Effector memory CD4-positive, alpha-beta T cell (primary cell): ENCODE data around the gene TWIST2.

ENCODE experiments used
- DNase-seq, 3 donors: peaks; one replicate each; pipeline ENCODE4 v3.0.0-alpha.2; 2020
- H3K27ac ChIP-seq: 2 replicates; pipeline ENCODE4 v1.7.0; 2013; ENCODE audit warnings: mild to moderate bottlenecking, low read length, moderate library complexity; ENCODE audit not compliant: insufficient read depth, poor library complexity, severe bottlenecking
- H3K27me3 ChIP-seq: replicated peaks from 2 replicates; pipeline ENCODE4 v1.7.0; 2013; ENCODE audit warnings: mild to moderate bottlenecking, low read length; ENCODE audit not compliant: insufficient read depth, control insufficient read depth, poor library complexity, severe bottlenecking
- H3K36me3 ChIP-seq: 2 replicates; pipeline ENCODE4 v1.7.0; 2013; ENCODE audit warnings: mild to moderate bottlenecking, low read length, moderate library complexity; ENCODE audit not compliant: control insufficient read depth, insufficient read depth
- H3K4me1 ChIP-seq: 2 replicates; pipeline ENCODE4 v1.7.0; 2013; ENCODE audit warnings: low read length, mild to moderate bottlenecking; ENCODE audit not compliant: control insufficient read depth, insufficient read depth, poor library complexity, severe bottlenecking
- H3K4me3 ChIP-seq: 2 replicates; pipeline ENCODE4 v1.7.0; 2013; ENCODE audit warnings: low read length, low read depth, mild to moderate bottlenecking; ENCODE audit not compliant: insufficient read depth, poor library complexity, severe bottlenecking
- H3K9me3 ChIP-seq: 2 replicates; pipeline ENCODE4 v1.7.0; 2013; ENCODE audit warnings: mild to moderate bottlenecking, low read length, moderate library complexity; ENCODE audit not compliant: control insufficient read depth

TWIST2 gene

DNA sequence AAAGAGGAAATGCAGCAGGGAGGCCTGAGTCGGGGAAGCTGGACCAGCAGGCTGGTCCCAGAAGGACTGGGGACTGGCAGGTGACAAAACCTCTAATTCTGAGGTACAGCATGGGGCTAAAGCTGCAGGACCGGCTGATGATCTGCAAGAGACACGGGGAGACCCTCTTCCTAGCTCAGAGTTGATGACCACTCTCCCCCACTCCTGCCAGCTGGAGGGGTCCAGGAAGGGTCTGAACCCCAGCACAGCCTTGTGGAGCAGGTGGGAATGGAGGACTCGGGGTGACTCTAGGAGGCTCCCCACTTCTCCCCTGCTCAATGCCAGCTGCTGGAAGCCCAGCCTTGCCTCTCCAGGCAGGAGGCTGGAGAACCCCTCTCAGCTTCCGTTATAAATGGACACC, 67.7 kb downstream of the TWIST2 start:
- Histone ChIP-seq H3K9me3 (no peaks in the 10 kb centered on the region), H3K4me3 (no peak overlapping the region), H3K36me3 (no peaks in the 10 kb centered on the region), H3K27ac (no peak overlapping the region), H3K4me1 (no peaks in the 10 kb centered on the region), H3K27me3 (no peaks in the 10 kb centered on the region)
- no peak for DNase-seq

GRCh38 chr2:238916176-238916874, 68.4 kb downstream of the TWIST2 start:
- Histone ChIP-seq H3K4me3 (no peak overlapping the region), H3K27ac (no peak overlapping the region), H3K9me3 (no peaks in the 10 kb centered on the region), H3K27me3 (no peaks in the 10 kb centered on the region), H3K4me1 (no peaks in the 10 kb centered on the region), H3K36me3 (no peaks in the 10 kb centered on the region)
- no peak for DNase-seq

DNA sequence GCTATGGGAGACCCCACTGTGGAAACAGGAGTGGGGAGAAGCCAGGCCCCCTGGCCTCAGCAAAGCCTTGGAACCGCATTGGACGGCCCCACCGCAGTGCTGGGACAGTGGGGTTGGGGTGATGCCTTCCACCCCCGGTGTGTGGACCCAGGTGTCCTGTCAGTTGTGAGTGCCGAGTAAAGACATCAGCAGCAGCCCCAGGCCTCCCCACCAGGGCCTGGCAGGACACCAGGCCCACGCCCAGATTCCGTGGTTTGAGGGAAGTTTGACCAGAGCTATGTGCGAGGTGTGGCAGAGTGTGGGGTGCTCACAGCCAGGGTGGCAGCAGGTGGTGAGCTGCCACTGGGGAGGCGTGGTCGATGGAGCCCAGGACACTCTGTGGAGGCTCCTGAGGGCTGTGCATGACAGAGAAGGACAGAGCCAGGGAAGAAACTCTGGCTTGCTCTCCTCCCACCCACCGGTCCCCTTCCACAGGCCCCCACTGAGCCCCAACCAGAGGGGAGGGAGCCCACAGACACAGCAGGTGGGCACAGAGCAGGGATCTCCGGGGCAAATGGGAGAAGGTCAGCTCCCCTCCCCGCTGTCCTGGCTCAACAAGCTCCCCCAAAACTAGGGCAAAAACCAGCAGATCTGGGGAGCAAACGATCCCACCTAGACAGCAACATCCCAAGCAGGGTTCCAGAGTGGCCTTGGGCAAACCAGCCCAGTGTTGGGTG, 69.1 kb downstream of the TWIST2 start:
- Histone ChIP-seq H3K36me3 (no peaks in the 10 kb centered on the region), H3K27ac (no peak overlapping the region), H3K9me3 (no peaks in the 10 kb centered on the region), H3K27me3 (peaks cover under 1% of the 10 kb centered on the region), H3K4me1 (no peaks in the 10 kb centered on the region), H3K4me3 (no peak overlapping the region)
- DNase-seq, result no peak

DNA sequence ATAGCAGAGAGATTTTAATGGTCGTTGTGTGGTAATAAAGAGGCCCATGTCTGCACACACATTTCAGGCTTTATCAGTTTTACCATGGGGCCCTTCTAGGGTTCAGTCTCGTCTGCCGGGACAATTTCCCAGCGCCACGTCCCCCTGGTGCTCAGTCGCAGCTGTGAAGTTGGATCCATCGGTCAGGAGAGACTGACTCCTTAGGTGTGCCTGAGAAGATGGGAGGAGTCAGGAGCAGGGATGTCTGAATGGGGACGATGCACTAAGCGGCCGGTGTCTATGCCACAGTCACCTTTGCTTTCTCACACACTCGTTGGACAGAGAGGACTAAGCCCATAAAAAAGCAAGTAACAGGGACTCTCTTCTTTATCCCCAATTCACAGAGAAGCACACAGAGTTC, 71.4 kb downstream of the TWIST2 start:
- Histone ChIP-seq H3K4me1 (no peaks in the 10 kb centered on the region), H3K27ac (no peak overlapping the region), H3K27me3 (peaks cover 2% of the 10 kb centered on the region), H3K36me3 (no peaks in the 10 kb centered on the region), H3K9me3 (no peaks in the 10 kb centered on the region), H3K4me3 (no peak overlapping the region)
- no peak for DNase-seq

- Histone ChIP-seq H3K36me3 (no peaks in the 10 kb centered on the region), H3K27me3 (peaks cover 2% of the 10 kb centered on the region)
Measured at GRCh38 chr2:238920053-238920452, 72.2 kb downstream of the TWIST2 start.

GRCh38 chr2:238920601-238921001, 72.7 kb downstream of the TWIST2 start:
- no peak for DNase-seq

More at GRCh38 chr2:238920053-238920452, 72.2 kb downstream of the TWIST2 start:
- no peak overlapping the region for H3K27ac ChIP-seq
- H3K9me3 ChIP-seq, result no peaks in the 10 kb centered on the region
- no peaks in the 10 kb centered on the region for H3K4me1 ChIP-seq
- H3K4me3 ChIP-seq, result no peak overlapping the region
- DNase-seq, result no peak

DNA sequence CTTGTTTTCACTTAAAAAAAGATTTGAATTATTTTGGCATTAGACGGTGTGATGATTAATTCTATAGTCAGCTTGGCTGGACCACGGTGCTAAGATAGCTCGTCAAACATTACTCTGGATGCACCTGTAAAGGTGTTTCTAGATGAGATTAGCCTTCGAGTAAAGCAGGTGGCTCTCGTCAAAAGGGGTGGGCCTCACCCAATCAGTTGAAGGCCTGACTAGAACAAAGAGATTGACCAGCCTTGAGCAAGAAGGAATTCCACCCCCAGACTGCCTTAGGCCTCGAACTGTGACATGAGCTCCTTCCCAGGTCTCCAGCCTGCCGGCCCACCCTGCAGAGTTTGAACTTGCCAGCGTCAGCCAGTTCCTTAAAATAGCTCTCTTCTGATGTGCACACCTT, 73.4 kb downstream of the TWIST2 start:
- DNase-seq, result no peak
- no peaks in the 10 kb centered on the region for H3K36me3 ChIP-seq
- H3K27me3 ChIP-seq, result peaks cover 5% of the 10 kb centered on the region
- H3K9me3 ChIP-seq, result no peaks in the 10 kb centered on the region
- H3K4me3 ChIP-seq, result no peak overlapping the region
- no peaks in the 10 kb centered on the region for H3K4me1 ChIP-seq
- H3K27ac ChIP-seq, result no peak overlapping the region

More at GRCh38 chr2:238920601-238921001, 72.7 kb downstream of the TWIST2 start:
- Histone ChIP-seq H3K9me3 (no peaks in the 10 kb centered on the region), H3K36me3 (no peaks in the 10 kb centered on the region), H3K4me3 (no peak overlapping the region), H3K4me1 (no peaks in the 10 kb centered on the region), H3K27ac (no peak overlapping the region), H3K27me3 (peaks cover 5% of the 10 kb centered on the region)

GRCh38 chr2:238921681-238922319, 73.9 kb downstream of the TWIST2 start:
- no peaks in the 10 kb centered on the region for H3K4me1 ChIP-seq
- peaks cover 5% of the 10 kb centered on the region for H3K27me3 ChIP-seq
- no peaks in the 10 kb centered on the region for H3K9me3 ChIP-seq
- H3K36me3 ChIP-seq, result no peaks in the 10 kb centered on the region
- no peak overlapping the region for H3K27ac ChIP-seq
- H3K4me3 ChIP-seq, result no peak overlapping the region
- DNase-seq, result no peak

GRCh38 chr2:238922435-238922834, 74.5 kb downstream of the TWIST2 start:
- H3K9me3 ChIP-seq, result no peaks in the 10 kb centered on the region
- no peak overlapping the region for H3K4me3 ChIP-seq
- H3K27ac ChIP-seq, result no peak overlapping the region
- no peaks in the 10 kb centered on the region for H3K4me1 ChIP-seq
- no peaks in the 10 kb centered on the region for H3K36me3 ChIP-seq
- peaks cover 8% of the 10 kb centered on the region for H3K27me3 ChIP-seq
- no peak for DNase-seq

- no peak for DNase-seq
Measured at GRCh38 chr2:238924032-238924431, 76.1 kb downstream of the TWIST2 start.

More at GRCh38 chr2:238924032-238924431, 76.1 kb downstream of the TWIST2 start:
- Histone ChIP-seq H3K4me3 (no peak overlapping the region), H3K9me3 (no peaks in the 10 kb centered on the region), H3K36me3 (no peaks in the 10 kb centered on the region), H3K27me3 (peaks cover 8% of the 10 kb centered on the region), H3K4me1 (no peaks in the 10 kb centered on the region), H3K27ac (no peak overlapping the region)
